ENCODE data around the gene IGHMBP2. TPM values are rescaled to one million over a fixed set of nuclear protein-coding genes. Genes with fewer than 3 reads are reported as not detected.

Gene IGHMBP2
- total RNA-seq, 1 experiment from 2014 or later: 27.8 TPM

GRCh38 chr11:68863553-68864265 is 40.0 kb upstream of the IGHMBP2 start:
- H3K4me3 ChIP-seq (ENCODE audit: low read depth in 2 of 2, low read length in 2 of 2): no peak overlapping the region
- H3K4me1 ChIP-seq (ENCODE audit: control insufficient read depth, insufficient read depth, low read length): no peaks in the 10 kb centered on the region
- H3K9me3 ChIP-seq (ENCODE audit: control insufficient read depth, insufficient read depth, low read depth, low read length): 0 out of 2 replicates have a peak, but pooled peaks cover 5% of the 10 kb centered on the region
- DNase-seq (ENCODE audit: low read depth, low spot score) (no peak), ATAC-seq (no peak)
- no peaks in the 10 kb centered on the region for H3K27me3 ChIP-seq (ENCODE audit: control insufficient read depth, insufficient read depth, low read length)
- intact Hi-C loops (cut with micrococcal nuclease; ENCODE audit: unreplicated experiment) (no loop called here), in situ Hi-C loops (cut with HindIII; ENCODE audit: low pct_unique_long_range_greater_than_20kb, low sequenced_read_pairs) (no loop called here)
- H3K36me3 ChIP-seq (ENCODE audit: control insufficient read depth, insufficient read depth, low read length): no peaks in the 10 kb centered on the region
- H3K27ac ChIP-seq (ENCODE audit: low read length): no peak overlapping the region
- TF ChIP-seq TCF7L2 (IDR thresholded peaks at IDR 0.05; ENCODE audit: low read depth, low read length) (no peak), POLR2AphosphoS5 (IDR thresholded peaks at IDR 0.05; ENCODE audit: low read depth, low read length) (no peak), REST (IDR thresholded peaks at IDR 0.05; ENCODE audit: insufficient read depth in 1 of 2, low read depth in 2 of 2, low read length in 1 of 2) (no peak), SIN3A (IDR thresholded peaks at IDR 0.05; ENCODE audit: borderline replicate concordance, insufficient read depth, low read depth, low read length) (no peak)
- TF ChIP-seq, protein P1, sequence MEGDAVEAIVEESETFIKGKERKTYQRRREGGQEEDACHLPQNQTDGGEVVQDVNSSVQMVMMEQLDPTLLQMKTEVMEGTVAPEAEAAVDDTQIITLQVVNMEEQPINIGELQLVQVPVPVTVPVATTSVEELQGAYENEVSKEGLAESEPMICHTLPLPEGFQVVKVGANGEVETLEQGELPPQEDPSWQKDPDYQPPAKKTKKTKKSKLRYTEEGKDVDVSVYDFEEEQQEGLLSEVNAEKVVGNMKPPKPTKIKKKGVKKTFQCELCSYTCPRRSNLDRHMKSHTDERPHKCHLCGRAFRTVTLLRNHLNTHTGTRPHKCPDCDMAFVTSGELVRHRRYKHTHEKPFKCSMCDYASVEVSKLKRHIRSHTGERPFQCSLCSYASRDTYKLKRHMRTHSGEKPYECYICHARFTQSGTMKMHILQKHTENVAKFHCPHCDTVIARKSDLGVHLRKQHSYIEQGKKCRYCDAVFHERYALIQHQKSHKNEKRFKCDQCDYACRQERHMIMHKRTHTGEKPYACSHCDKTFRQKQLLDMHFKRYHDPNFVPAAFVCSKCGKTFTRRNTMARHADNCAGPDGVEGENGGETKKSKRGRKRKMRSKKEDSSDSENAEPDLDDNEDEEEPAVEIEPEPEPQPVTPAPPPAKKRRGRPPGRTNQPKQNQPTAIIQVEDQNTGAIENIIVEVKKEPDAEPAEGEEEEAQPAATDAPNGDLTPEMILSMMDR (IDR thresholded peaks at IDR 0.05): no peak
- no TSS peak for BruUV-seq (replicated peaks)
- POLR2A ChIA-PET: no interaction called here
- CTCF ChIA-PET: no interaction called here

DNA sequence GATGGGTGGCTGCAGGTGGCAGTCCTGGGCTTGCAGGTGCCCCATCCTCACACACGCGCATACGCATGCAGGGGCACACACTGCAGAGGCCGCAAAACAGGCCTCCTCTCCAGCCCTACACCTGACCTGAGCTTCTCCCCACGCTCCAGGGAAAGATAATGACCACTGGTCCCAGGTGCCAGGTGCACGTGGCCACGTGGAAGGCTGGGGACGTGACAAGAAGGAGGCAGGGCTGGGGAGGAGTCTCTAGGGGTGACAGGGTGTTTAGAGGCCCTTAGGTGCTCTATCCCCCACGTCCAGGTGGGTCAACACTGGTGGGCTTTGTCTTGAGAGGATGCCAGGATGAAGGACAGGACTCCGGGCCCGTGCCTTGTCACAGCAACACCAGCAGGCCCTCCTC is 38.5 kb upstream of the IGHMBP2 start:
- intact Hi-C loops (cut with micrococcal nuclease; ENCODE audit: unreplicated experiment): no loop called here
- ATAC-seq: no peak

More for the DNA sequence above, 38.5 kb upstream of the IGHMBP2 start:
- TF ChIP-seq SIN3A (IDR thresholded peaks at IDR 0.05; ENCODE audit: borderline replicate concordance, insufficient read depth, low read depth, low read length): no peak
- TF ChIP-seq TCF7L2 (IDR thresholded peaks at IDR 0.05; ENCODE audit: low read depth, low read length): no peak
- no peak for TF ChIP-seq REST (IDR thresholded peaks at IDR 0.05; ENCODE audit: insufficient read depth in 1 of 2, low read depth in 2 of 2, low read length in 1 of 2)
- no peak for TF ChIP-seq POLR2AphosphoS5 (IDR thresholded peaks at IDR 0.05; ENCODE audit: low read depth, low read length)
- TF ChIP-seq, protein P1 (IDR thresholded peaks at IDR 0.05): no peak
- BruUV-seq (replicated peaks): no TSS peak
- POLR2A ChIA-PET: interaction anchor here (0.7 kb wide), 1 partner anchor 62 kb away, joined by 3 read pairs; no protein-coding TSS in a partner anchor
- Histone ChIP-seq H3K4me3 (ENCODE audit: low read depth in 2 of 2, low read length in 2 of 2) (no peak overlapping the region), H3K4me1 (ENCODE audit: control insufficient read depth, insufficient read depth, low read length) (peaks cover 4% of the 10 kb centered on the region; the same call in 1 of the 2 replicates), H3K27ac (ENCODE audit: low read length) (no peak overlapping the region), H3K36me3 (ENCODE audit: control insufficient read depth, insufficient read depth, low read length) (no peaks in the 10 kb centered on the region), H3K9me3 (ENCODE audit: control insufficient read depth, insufficient read depth, low read depth, low read length) (0 out of 2 replicates have a peak, but pooled peaks cover 5% of the 10 kb centered on the region), H3K27me3 (ENCODE audit: control insufficient read depth, insufficient read depth, low read length) (no peaks in the 10 kb centered on the region)
- DNase-seq (ENCODE audit: low read depth, low spot score): no peak
- CTCF ChIA-PET: no interaction called here
- in situ Hi-C loops (cut with HindIII; ENCODE audit: low pct_unique_long_range_greater_than_20kb, low sequenced_read_pairs): no loop called here

Data from Panc1 (cell line).